HL-60 (cell line): Measurements from ENCODE around the gene TMEM233.

Experiments used
- CTCF ChIP-seq: IDR thresholded peaks from one replicate; pipeline ENCODE4 v1.5.1; 2011; ENCODE audit warnings: low read length, control low read depth, inconsistent platforms; ENCODE audit not compliant: insufficient read depth
- GABPA ChIP-seq: IDR thresholded peaks from 2 replicates; pipeline ENCODE4 v1.6.1; 2012; ENCODE audit warnings: low read depth
- POLR2AphosphoS5 ChIP-seq: IDR thresholded peaks from 2 replicates; pipeline ENCODE4 v1.6.1; 2012; ENCODE audit warnings: low read depth
- REST ChIP-seq: IDR thresholded peaks from 2 replicates; pipeline ENCODE4 v1.6.1; 2012; ENCODE audit warnings: low read depth; ENCODE audit not compliant: insufficient replicate concordance

DNA sequence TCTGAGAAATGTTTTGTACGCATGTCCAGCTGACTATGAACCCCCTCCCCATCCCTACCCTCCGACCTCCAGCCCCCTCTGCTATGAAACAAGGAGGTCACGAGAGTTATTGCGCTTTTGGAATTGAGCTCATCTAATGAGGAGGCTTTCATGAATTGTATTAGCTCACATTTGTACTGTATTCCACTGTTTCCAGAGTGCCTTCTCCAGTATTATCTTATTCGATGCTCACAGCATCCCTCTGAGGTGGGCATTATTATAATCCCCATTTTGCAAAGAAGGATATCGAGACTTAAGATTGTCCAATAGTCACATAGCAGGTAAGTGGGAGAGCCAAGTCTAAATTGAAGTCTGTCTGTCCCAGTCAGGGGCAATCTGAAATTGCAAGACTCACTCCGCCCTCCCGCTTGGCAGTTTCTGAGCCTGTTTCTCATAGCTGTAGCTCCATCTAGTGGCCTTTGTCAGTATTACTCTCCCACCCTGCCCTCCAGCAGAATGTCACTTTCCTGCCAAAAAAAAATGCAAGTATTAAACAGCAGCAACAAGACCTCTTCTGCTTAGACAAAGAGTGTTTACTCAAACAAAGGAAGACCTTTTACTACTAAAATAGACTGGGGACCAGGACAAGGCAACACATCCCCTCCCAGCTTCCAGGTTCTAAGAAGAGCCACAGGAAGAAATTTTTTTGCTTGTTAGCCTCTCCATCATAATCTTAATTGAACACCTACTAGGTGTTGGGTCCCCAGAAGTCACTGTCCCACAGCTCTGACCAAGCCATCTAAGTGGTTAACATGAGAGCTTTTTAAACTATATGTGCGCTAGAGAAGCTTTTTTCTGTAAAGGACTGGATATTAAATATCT is 48.6 kb upstream of the TMEM233 start:
- no peak for TF ChIP-seq POLR2AphosphoS5
- no peak for TF ChIP-seq GABPA
- TF ChIP-seq CTCF: peak; percentile 77
- TF ChIP-seq REST: no peak
